GM21619 (cell line): ENCODE data around the gene NPNT.

Experiments used
- ATAC-seq: cut with Tn5 transposase; IDR thresholded peaks from one replicate; pipeline ENCODE4 v1.9.1; 2021; ENCODE audit not compliant: unreplicated experiment

Gene NPNT

GRCh38 chr4:105912633-105913032 lies 17.4 kb downstream of the NPNT start:
- ATAC-seq = no peak

GRCh38 chr4:105917171-105917685 lies 22.0 kb downstream of the NPNT start:
- ATAC-seq = no peak

DNA sequence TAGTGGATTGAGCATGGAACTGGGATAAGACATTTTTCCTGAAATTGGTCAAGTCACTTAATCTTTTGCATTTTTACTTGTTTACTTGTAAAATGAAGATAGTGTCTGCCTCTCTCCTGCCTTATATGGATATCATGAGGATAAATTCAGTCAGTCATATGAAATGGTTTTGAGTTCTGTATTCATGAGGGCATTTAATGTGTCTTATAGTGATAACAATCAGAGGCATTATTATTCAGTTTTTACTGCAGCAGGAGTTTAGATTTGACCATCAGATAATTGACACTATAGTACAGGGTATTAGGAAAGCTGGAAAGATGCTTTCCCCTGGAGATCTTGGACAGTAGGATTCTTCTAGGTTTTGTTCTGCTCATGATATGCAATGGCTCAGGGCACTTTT lies 26.0 kb downstream of the NPNT start:
- ATAC-seq = no peak

GRCh38 chr4:105923497-105924238 lies 28.4 kb downstream of the NPNT start:
- ATAC-seq = no peak

DNA sequence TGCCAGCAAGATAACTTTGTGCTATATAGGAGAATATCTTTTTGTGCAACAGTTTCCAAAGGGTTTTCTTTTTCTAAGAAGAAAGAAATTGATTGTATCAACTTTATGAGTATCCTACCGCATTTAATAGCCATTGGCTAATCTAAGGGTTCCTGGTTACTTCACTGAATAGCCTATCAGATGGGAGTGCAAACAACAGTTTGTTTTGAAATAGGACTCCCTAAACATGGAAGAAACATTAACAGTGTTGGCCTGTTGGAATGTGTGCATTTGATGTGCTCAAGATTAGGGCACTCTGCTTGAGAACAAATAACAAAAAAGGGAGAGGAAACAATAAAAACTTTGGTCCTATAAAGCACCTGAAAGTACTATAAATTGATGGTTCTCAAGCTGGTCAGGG lies 29.1 kb downstream of the NPNT start:
- ATAC-seq = no peak

GRCh38 chr4:105930698-105931097 lies 35.4 kb downstream of the NPNT start:
- ATAC-seq = no peak

DNA sequence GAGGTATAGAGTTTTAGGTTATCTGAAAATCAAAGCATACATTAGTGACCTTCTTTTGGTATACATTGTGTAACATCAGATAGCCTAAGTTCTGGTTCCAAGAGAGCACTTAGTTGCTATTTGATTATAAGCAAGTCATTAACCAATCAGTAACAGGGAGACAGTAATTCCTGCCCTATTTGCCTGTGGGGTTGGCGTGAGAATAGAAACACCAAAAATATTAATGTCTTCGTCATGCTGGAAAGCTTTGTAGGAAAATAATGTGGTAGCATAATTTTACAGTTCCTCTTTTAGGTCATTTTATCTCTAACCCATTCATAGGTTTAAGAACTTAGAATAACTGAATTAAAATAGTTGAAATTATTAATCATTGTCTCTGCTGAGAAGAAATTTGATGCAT lies 37.8 kb downstream of the NPNT start:
- no peak for ATAC-seq

GRCh38 chr4:105934386-105934785 lies 39.1 kb downstream of the NPNT start:
- ATAC-seq = no peak

GRCh38 chr4:105936901-105937300 lies 41.6 kb downstream of the NPNT start:
- ATAC-seq = no peak

- ATAC-seq = no peak
Measured at GRCh38 chr4:105937759-105938158, 42.5 kb downstream of the NPNT start.

DNA sequence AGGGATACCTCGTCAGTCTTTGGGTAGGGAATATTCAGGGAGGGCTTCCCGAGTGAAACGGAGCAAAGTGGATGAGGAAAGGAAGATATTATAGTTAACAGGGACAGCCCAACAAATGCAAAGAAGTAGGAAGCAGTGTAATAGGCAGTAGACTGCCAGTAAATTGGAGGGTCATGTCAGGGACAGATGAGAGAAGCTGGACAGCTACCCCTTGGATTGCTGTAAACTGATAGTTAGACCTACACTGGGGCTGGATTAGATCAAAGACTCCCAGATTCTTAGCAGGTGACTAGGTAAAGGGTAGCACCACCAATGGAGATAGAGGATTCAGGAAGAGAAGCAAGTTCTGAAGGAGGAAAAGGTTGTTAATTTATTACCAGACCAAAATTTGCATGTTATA lies 48.0 kb downstream of the NPNT start:
- ATAC-seq = no peak

- no peak for ATAC-seq
Measured at GRCh38 chr4:105944540-105944939, 49.3 kb downstream of the NPNT start.

DNA sequence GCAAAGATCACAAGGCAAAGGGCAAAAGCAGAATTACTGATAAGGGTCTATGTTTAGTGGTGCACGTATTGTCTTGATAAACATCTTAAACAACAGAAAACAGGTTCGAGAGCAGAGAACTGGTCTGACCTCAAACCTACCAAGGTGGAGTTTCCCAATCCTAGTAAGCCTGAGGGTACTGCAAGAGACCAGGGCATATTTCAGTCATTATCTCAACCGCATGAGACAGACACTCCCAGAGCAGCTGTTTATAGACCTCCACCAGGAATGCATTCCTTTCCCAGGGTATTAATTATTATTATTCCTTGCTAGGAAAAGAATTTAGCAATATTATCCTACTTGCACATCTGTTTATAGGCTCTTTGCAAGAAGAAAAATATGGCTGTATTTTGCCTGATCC lies 51.5 kb downstream of the NPNT start:
- no peak for ATAC-seq

- no peak for ATAC-seq
Measured at GRCh38 chr4:105950701-105951100, 55.4 kb downstream of the NPNT start.

- ATAC-seq = no peak
Measured at GRCh38 chr4:105951198-105951597, 55.9 kb downstream of the NPNT start.

- no peak for ATAC-seq
Measured at GRCh38 chr4:105952591-105952990, 57.3 kb downstream of the NPNT start.

DNA sequence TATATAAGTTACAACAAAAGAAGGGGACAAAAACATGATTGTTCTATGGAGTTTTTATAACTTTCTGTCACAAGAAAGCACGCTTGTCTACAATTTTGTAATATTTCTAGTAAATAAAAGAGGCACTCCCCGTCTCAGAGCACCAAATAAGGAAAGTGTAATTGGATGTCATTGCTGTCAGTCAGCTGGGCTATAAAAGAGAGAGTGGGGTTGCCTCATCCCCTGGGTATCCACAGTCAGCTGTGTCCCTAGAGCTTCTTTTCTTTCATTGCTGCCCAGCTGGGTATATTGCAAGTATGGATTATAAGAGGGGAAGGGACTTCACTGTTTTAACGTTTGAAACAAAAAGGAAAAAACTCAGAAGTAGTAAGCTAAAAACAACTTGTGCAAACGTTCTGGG lies 61.3 kb downstream of the NPNT start:
- no peak for ATAC-seq

GRCh38 chr4:105957680-105958079 lies 62.4 kb downstream of the NPNT start:
- no peak for ATAC-seq

DNA sequence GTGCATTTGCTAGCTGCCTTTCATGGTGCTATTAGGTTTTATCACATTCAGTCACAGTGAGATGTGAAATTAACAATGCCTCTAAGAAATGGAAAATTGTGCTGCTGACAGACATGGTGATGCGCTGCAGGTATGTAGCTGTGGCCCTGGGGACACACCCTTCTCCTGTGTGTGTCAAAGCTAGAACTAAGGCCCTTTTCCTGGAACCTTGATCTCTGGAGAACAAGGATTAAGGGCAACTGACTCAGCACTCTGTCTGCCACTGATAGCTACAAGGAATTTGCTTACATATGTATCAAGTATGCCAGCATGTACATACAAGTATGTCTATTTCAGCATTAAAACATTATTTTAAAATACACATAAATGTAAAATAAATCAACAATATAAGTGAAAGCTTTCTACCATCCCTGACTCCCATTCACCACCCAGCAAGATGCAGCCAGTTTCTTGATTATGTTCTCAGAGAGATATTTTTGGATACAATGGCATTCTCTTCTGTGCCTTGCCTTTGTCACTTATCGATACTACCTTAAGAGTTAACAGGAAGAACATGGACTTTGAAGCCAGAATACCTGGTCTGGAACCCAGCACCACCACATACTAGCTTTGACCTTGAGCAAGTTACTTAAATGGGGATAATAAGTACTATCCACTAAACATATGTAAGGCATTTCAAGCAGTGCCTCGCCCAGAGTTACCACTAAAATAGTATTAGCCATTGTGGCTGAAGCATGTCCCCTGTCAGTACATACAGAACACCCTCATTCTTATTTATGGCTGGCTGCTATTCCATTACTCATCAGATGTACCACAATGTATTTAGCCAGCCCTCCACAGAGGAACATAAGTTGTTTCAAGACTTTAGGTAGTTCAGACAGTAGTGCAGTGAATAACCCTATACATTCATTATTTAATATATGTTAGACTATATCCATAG lies 68.5 kb downstream of the NPNT start:
- no peak for ATAC-seq

DNA sequence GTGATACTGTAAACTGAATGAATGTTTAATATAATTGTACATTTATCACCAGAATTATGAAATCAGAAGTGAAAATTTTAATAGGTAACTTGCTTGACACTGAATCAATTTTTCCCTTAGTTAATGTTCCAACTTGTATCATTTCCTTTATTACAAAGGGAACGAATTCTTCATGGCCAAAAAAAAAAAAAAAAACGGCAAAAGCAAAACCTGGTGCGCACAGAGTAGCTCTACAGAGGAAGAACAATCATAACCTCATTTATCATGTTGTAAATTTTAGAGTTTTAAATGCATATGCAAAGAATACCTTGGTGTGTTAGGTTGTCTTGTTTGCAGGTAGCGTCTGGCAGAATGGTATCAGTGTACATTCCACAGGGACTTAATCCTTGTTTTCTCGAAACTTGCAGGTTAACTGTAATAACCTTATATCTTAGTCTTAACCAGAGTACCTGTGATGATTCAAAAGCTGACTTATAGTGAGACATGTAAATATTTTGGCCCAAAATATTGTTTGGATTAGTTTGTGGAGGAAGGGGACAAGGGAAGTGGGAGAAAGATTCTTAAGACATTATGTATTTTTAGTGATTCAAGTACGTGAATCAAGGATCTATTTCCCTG lies 70.0 kb downstream of the NPNT start:
- ATAC-seq = no peak

GRCh38 chr4:105966051-105966450 lies 70.8 kb downstream of the NPNT start:
- ATAC-seq = no peak
